ENCODE results near the gene MBD4.
"Not testable (repeated sequence)": the region's sequence is repeated elsewhere in the genome, so short reads cannot be mapped to it uniquely, and the experiment has no call there.

GRCh38 chr3:129385507-129385906 lies 54.2 kb downstream of the MBD4 start:
- TF ChIP-seq, protein P1, sequence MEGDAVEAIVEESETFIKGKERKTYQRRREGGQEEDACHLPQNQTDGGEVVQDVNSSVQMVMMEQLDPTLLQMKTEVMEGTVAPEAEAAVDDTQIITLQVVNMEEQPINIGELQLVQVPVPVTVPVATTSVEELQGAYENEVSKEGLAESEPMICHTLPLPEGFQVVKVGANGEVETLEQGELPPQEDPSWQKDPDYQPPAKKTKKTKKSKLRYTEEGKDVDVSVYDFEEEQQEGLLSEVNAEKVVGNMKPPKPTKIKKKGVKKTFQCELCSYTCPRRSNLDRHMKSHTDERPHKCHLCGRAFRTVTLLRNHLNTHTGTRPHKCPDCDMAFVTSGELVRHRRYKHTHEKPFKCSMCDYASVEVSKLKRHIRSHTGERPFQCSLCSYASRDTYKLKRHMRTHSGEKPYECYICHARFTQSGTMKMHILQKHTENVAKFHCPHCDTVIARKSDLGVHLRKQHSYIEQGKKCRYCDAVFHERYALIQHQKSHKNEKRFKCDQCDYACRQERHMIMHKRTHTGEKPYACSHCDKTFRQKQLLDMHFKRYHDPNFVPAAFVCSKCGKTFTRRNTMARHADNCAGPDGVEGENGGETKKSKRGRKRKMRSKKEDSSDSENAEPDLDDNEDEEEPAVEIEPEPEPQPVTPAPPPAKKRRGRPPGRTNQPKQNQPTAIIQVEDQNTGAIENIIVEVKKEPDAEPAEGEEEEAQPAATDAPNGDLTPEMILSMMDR (IDR thresholded peaks at IDR 0.05) = not testable (repeated sequence)
- TF ChIP-seq POLR2AphosphoS5 (IDR thresholded peaks at IDR 0.05) = not testable (repeated sequence)
